NB4 (cell line): Measurements from ENCODE around the gene ZCCHC3.

ENCODE experiments used
- POLR2A ChIP-seq: IDR thresholded peaks from 2 replicates; pipeline ENCODE4 v1.6.1; 2011; ENCODE audit warnings: mild to moderate bottlenecking; ENCODE audit not compliant: insufficient read length; ENCODE audit errors: extremely low read depth
- TF ChIP-seq, protein P1 (sequence below): IDR thresholded peaks from one replicate; pipeline ENCODE4 v1.5.1; 2012; ENCODE audit warnings: low read depth, low read length

DNA sequence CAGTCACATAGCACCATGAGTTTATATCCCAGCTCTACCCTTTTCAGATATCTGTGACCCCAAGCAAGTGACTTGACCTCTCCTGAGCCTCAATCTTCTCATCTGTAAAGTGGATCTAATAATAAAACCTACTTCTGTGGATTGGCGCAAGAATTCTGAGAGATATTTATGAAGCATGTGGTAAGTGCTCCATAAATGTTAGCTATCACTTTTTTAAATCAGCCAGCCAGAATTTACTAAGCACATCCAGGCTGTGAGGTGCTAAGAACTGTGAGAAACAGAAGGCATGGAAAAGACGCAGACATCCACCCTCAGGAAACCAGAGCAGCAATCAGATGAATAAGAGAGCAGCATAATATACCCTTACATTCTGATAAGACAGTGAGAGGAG lies 7.7 kb upstream of the ZCCHC3 start:
- TF ChIP-seq, protein P1, sequence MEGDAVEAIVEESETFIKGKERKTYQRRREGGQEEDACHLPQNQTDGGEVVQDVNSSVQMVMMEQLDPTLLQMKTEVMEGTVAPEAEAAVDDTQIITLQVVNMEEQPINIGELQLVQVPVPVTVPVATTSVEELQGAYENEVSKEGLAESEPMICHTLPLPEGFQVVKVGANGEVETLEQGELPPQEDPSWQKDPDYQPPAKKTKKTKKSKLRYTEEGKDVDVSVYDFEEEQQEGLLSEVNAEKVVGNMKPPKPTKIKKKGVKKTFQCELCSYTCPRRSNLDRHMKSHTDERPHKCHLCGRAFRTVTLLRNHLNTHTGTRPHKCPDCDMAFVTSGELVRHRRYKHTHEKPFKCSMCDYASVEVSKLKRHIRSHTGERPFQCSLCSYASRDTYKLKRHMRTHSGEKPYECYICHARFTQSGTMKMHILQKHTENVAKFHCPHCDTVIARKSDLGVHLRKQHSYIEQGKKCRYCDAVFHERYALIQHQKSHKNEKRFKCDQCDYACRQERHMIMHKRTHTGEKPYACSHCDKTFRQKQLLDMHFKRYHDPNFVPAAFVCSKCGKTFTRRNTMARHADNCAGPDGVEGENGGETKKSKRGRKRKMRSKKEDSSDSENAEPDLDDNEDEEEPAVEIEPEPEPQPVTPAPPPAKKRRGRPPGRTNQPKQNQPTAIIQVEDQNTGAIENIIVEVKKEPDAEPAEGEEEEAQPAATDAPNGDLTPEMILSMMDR, result no peak
- no peak for TF ChIP-seq POLR2A
